Measurements from ENCODE around the gene GALNT1. TPM values are rescaled to one million over a fixed set of nuclear protein-coding genes. Genes with fewer than 3 reads are reported as not detected.

Gene GALNT1
- total RNA-seq, 4 donors from 2014 or later: 40.2 to 47.9 (median 45.0) TPM

GRCh38 chr18:35582899-35583558 lies 1.5 kb downstream of the GALNT1 start:
- DNase-seq: no peak
- H3K27me3 ChIP-seq: no peaks in the 10 kb centered on the region
- in situ Hi-C loops (cut with MboI; ENCODE audit: low sequenced_read_pairs in 4 of 4): loop anchor here in 1 of 4 donors (10.0 to 25.0 kb wide), 2 partner anchors 88 to 379 kb away; partner anchors contain the start of genes INO80C and RMP24
- intact Hi-C loops (cut with DNase I; ENCODE audit: low total_unique reads): loop anchor here (5.0 to 10.0 kb wide), 4 partner anchors 34 to 392 kb away; partner anchors contain the start of gene RMP24
- TF ChIP-seq POLR2A (IDR thresholded peaks at IDR 0.05): no peak
- no peak for TF ChIP-seq CTCF (IDR thresholded peaks at IDR 0.05 in 4 of 5, conservative IDR thresholded peaks at IDR 0.05 in 1 of 5)
- H3K36me3 ChIP-seq: no peaks in the 10 kb centered on the region
- peaks cover 19 to 24% of the 10 kb centered on the region in 2 donors for H3K4me1 ChIP-seq
- peak overlapping the region; percentile 63 to 88 (median 76) for H3K4me3 ChIP-seq
- no peaks in the 10 kb centered on the region for H3K9me3 ChIP-seq
- H3K27ac ChIP-seq: peak overlapping the region; percentile 73 to 87 (median 80)
- ATAC-seq: peak in 1 of 2 donors; percentile 57

GRCh38 chr18:35584735-35585134 lies 3.2 kb downstream of the GALNT1 start:
- in situ Hi-C loops (cut with MboI; ENCODE audit: low sequenced_read_pairs in 4 of 4): loop anchor here in 1 of 4 donors (10.0 to 25.0 kb wide), 2 partner anchors 90 to 378 kb away; partner anchors contain the start of genes INO80C and RMP24
- Histone ChIP-seq H3K27me3 (no peaks in the 10 kb centered on the region), H3K4me1 (peaks cover 26 to 36% of the 10 kb centered on the region in 2 donors), H3K4me3 (no peak overlapping the region), H3K36me3 (no peaks in the 10 kb centered on the region), H3K27ac (no peak overlapping the region), H3K9me3 (no peaks in the 10 kb centered on the region)
- TF ChIP-seq POLR2A (IDR thresholded peaks at IDR 0.05): no peak
- TF ChIP-seq CTCF (IDR thresholded peaks at IDR 0.05 in 4 of 5, conservative IDR thresholded peaks at IDR 0.05 in 1 of 5): no peak
- ATAC-seq (no peak), DNase-seq (no peak)
- intact Hi-C loops (cut with DNase I; ENCODE audit: low total_unique reads): loop anchor here (5.0 to 10.0 kb wide), 4 partner anchors 33 to 390 kb away; partner anchors contain the start of gene RMP24

GRCh38 chr18:35585608-35586007 lies 4.1 kb downstream of the GALNT1 start:
- Histone ChIP-seq H3K27me3 (no peaks in the 10 kb centered on the region), H3K36me3 (no peaks in the 10 kb centered on the region), H3K4me1 (peaks cover 28 to 34% of the 10 kb centered on the region in 2 donors), H3K9me3 (no peaks in the 10 kb centered on the region), H3K27ac (no peak overlapping the region), H3K4me3 (no peak overlapping the region)
- in situ Hi-C loops (cut with MboI; ENCODE audit: low sequenced_read_pairs in 4 of 4) (loop anchor here in 1 of 4 donors (10.0 to 25.0 kb wide), 2 partner anchors 91 to 377 kb away; partner anchors contain the start of genes INO80C and RMP24), intact Hi-C loops (cut with DNase I; ENCODE audit: low total_unique reads) (loop anchor here (10.0 kb wide), 3 partner anchors 109 to 389 kb away; partner anchors contain the start of gene RMP24)
- ATAC-seq (no peak), DNase-seq (no peak)
- TF ChIP-seq POLR2A (IDR thresholded peaks at IDR 0.05): no peak
- TF ChIP-seq CTCF (IDR thresholded peaks at IDR 0.05 in 4 of 5, conservative IDR thresholded peaks at IDR 0.05 in 1 of 5): no peak

- TF ChIP-seq CTCF (IDR thresholded peaks at IDR 0.05 in 4 of 5, conservative IDR thresholded peaks at IDR 0.05 in 1 of 5) (no peak), POLR2A (IDR thresholded peaks at IDR 0.05) (no peak)
- Histone ChIP-seq H3K27ac (no peak overlapping the region), H3K27me3 (no peaks in the 10 kb centered on the region), H3K9me3 (no peaks in the 10 kb centered on the region), H3K36me3 (no peaks in the 10 kb centered on the region), H3K4me3 (no peak overlapping the region), H3K4me1 (peaks cover 38 to 39% of the 10 kb centered on the region in 2 donors)
- ATAC-seq (no peak), DNase-seq (no peak)
- intact Hi-C loops (cut with DNase I; ENCODE audit: low total_unique reads) (loop anchor here (10.0 kb wide), 3 partner anchors 107 to 387 kb away; partner anchors contain the start of gene RMP24), in situ Hi-C loops (cut with MboI; ENCODE audit: low sequenced_read_pairs in 4 of 4) (loop anchor here in 1 of 4 donors (10.0 to 25.0 kb wide), 2 partner anchors 93 to 374 kb away; partner anchors contain the start of genes INO80C and RMP24)
These were observed 6.6 kb downstream of the GALNT1 start for GRCh38 chr18:35588122-35588521.

All from gastrocnemius medialis (tissue), 4 donors.